ENCODE results near the gene POU2AF2.
"Not testable (repeated sequence)": the region's sequence is repeated elsewhere in the genome, so short reads cannot be mapped to it uniquely, and the experiment has no call there.

Gene POU2AF2

GRCh38 chr11:111308140-111308539 is 62.6 kb downstream of the POU2AF2 start:
- peaks cover under 1% of the 10 kb centered on the region for H3K9me3 Mint-ChIP-seq
- DNase-seq = no peak
- H3K4me3 Mint-ChIP-seq = no peak overlapping the region
- no peak overlapping the region for H3K27ac Mint-ChIP-seq
- peaks cover 9% of the 10 kb centered on the region for H3K27me3 Mint-ChIP-seq (ENCODE audit: low read depth, poor library complexity)
- H3K36me3 Mint-ChIP-seq (ENCODE audit: low read depth) = no peaks in the 10 kb centered on the region
- peaks cover 17% of the 10 kb centered on the region for H3K4me1 Mint-ChIP-seq
- no peak for TF ChIP-seq CTCF (IDR thresholded peaks at IDR 0.05)

GRCh38 chr11:111309215-111309915 is 63.8 kb downstream of the POU2AF2 start:
- Mint-ChIP-seq H3K4me1 (peaks cover 13% of the 10 kb centered on the region), H3K36me3 (ENCODE audit: low read depth) (no peaks in the 10 kb centered on the region), H3K4me3 (no peak overlapping the region), H3K27ac (no peak overlapping the region), H3K9me3 (peaks cover 7% of the 10 kb centered on the region), H3K27me3 (ENCODE audit: low read depth, poor library complexity) (peaks cover 6% of the 10 kb centered on the region)
- no peak for TF ChIP-seq CTCF (IDR thresholded peaks at IDR 0.05)
- DNase-seq = no peak

- no peak overlapping the region for H3K27ac Mint-ChIP-seq
- peaks cover 8% of the 10 kb centered on the region for H3K4me1 Mint-ChIP-seq
- H3K36me3 Mint-ChIP-seq (ENCODE audit: low read depth) = no peaks in the 10 kb centered on the region
- DNase-seq = no peak
- TF ChIP-seq CTCF (IDR thresholded peaks at IDR 0.05) = no peak
- H3K4me3 Mint-ChIP-seq = no peak overlapping the region
- H3K9me3 Mint-ChIP-seq = peaks cover 12% of the 10 kb centered on the region
- H3K27me3 Mint-ChIP-seq (ENCODE audit: low read depth, poor library complexity) = peaks cover 9% of the 10 kb centered on the region
Measured at GRCh38 chr11:111310088-111310487, 64.6 kb downstream of the POU2AF2 start.

- Mint-ChIP-seq H3K27me3 (ENCODE audit: low read depth, poor library complexity) (peaks cover 9% of the 10 kb centered on the region), H3K36me3 (ENCODE audit: low read depth) (no peaks in the 10 kb centered on the region)
Measured at GRCh38 chr11:111310723-111311122, 65.2 kb downstream of the POU2AF2 start.

GRCh38 chr11:111312076-111312475 is 66.6 kb downstream of the POU2AF2 start:
- Mint-ChIP-seq H3K27ac (no peak overlapping the region), H3K4me3 (no peak overlapping the region), H3K9me3 (peaks cover 26% of the 10 kb centered on the region), H3K36me3 (ENCODE audit: low read depth) (no peaks in the 10 kb centered on the region), H3K27me3 (ENCODE audit: low read depth, poor library complexity) (peaks cover 9% of the 10 kb centered on the region), H3K4me1 (no peaks in the 10 kb centered on the region)
- no peak for DNase-seq
- TF ChIP-seq CTCF (IDR thresholded peaks at IDR 0.05) = no peak

More at GRCh38 chr11:111310723-111311122, 65.2 kb downstream of the POU2AF2 start:
- no peak for DNase-seq
- Mint-ChIP-seq H3K9me3 (peaks cover 18% of the 10 kb centered on the region), H3K4me1 (peaks cover 2% of the 10 kb centered on the region), H3K4me3 (no peak overlapping the region), H3K27ac (no peak overlapping the region)
- TF ChIP-seq CTCF (IDR thresholded peaks at IDR 0.05) = no peak

GRCh38 chr11:111319296-111319695 is 73.8 kb downstream of the POU2AF2 start:
- Mint-ChIP-seq H3K9me3 (peaks cover 19% of the 10 kb centered on the region), H3K27me3 (ENCODE audit: low read depth, poor library complexity) (peaks cover 9% of the 10 kb centered on the region), H3K4me3 (no peak overlapping the region), H3K4me1 (peaks cover 6% of the 10 kb centered on the region), H3K36me3 (ENCODE audit: low read depth) (no peaks in the 10 kb centered on the region), H3K27ac (peak overlapping the region; percentile 84)
- no peak for TF ChIP-seq CTCF (IDR thresholded peaks at IDR 0.05)
- no peak for DNase-seq

GRCh38 chr11:111320199-111320598 is 74.7 kb downstream of the POU2AF2 start:
- not testable (repeated sequence) for H3K4me1 Mint-ChIP-seq; H3K27me3 Mint-ChIP-seq (ENCODE audit: low read depth, poor library complexity); H3K4me3 Mint-ChIP-seq; H3K36me3 Mint-ChIP-seq (ENCODE audit: low read depth); H3K27ac Mint-ChIP-seq; DNase-seq
- peaks cover 13% of the 10 kb centered on the region for H3K9me3 Mint-ChIP-seq

Data from nephron progenitor cell (in vitro differentiated cells).